Bronchial epithelial cell (primary cell): ENCODE measurements around the gene MS4A10. TPM values are rescaled to one million over a fixed set of nuclear protein-coding genes. Genes with fewer than 3 reads are reported as not detected.

Experiments
- DNase-seq: peaks from one replicate; pipeline ENCODE4 v3.0.0-alpha.2; 2010; ENCODE audit warnings: low read depth
- FAIRE-seq: peaks from 2 replicates; lab custom pipeline; 2011; peaks lifted over from hg19 to GRCh38; lab: Jason Lieb, UNC
- H3K27me3 ChIP-seq: 2 replicates; pipeline ENCODE4 v1.5.1; 2011; ENCODE audit warnings: low read length; ENCODE audit not compliant: control insufficient read depth, insufficient read depth
- H3K36me3 ChIP-seq: 2 replicates; pipeline ENCODE4 v1.5.1; 2011; ENCODE audit warnings: low read length; ENCODE audit not compliant: control insufficient read depth, insufficient read depth
- H3K4me3 ChIP-seq: 2 replicates; pipeline ENCODE4 v1.5.1; 2011; ENCODE audit warnings: mild to moderate bottlenecking, low read depth, low read length, control low read depth
- CTCF ChIP-seq: IDR thresholded peaks from 2 replicates; pipeline ENCODE4 v1.5.1; 2011; ENCODE audit warnings: mild to moderate bottlenecking, moderate library complexity, low read length, control low read depth, inconsistent platforms; ENCODE audit not compliant: insufficient read depth, severe bottlenecking
- total RNA-seq: library from RNA; depleted of rRNA; stranded (reverse); fragments of >200 nt; gene quantifications from 2 replicates; pipeline ENCODE4 v1.2.1, GENCODE V29; 2014

The MS4A10 gene
- total RNA-seq = not detected in 2 replicates

- Histone ChIP-seq H3K4me3 (no peak within 1 kb of the TSS), H3K27me3 (peaks cover under 1% of the 10 kb centered on the region), H3K36me3 (no peaks in the 10 kb centered on the region)
- DNase-seq (no peak), FAIRE-seq (no peak)
- TF ChIP-seq CTCF = no peak
Measured at GRCh38 chr11:60785136-60785535, at the start of gene MS4A10. TSS of gene MS4A10 (plus strand) at chr11:60785333. CDS start at chr11:60790336, 5,003 bp downstream.

GRCh38 chr11:60739114-60739513 is 46.0 kb upstream of the MS4A10 start:
- FAIRE-seq (no peak), DNase-seq (no peak)
- Histone ChIP-seq H3K27me3 (no peaks in the 10 kb centered on the region), H3K36me3 (no peaks in the 10 kb centered on the region), H3K4me3 (no peak overlapping the region)
- no peak for TF ChIP-seq CTCF

- Histone ChIP-seq H3K36me3 (no peaks in the 10 kb centered on the region), H3K27me3 (no peaks in the 10 kb centered on the region), H3K4me3 (no peak overlapping the region)
- TF ChIP-seq CTCF = no peak
- DNase-seq (no peak), FAIRE-seq (no peak)
Measured at GRCh38 chr11:60740573-60740972, 44.6 kb upstream of the MS4A10 start.

- Histone ChIP-seq H3K27me3 (no peaks in the 10 kb centered on the region), H3K36me3 (no peaks in the 10 kb centered on the region), H3K4me3 (no peak overlapping the region)
- no peak for TF ChIP-seq CTCF
- FAIRE-seq (no peak), DNase-seq (no peak)
Measured at GRCh38 chr11:60741421-60741820, 43.7 kb upstream of the MS4A10 start.

DNA sequence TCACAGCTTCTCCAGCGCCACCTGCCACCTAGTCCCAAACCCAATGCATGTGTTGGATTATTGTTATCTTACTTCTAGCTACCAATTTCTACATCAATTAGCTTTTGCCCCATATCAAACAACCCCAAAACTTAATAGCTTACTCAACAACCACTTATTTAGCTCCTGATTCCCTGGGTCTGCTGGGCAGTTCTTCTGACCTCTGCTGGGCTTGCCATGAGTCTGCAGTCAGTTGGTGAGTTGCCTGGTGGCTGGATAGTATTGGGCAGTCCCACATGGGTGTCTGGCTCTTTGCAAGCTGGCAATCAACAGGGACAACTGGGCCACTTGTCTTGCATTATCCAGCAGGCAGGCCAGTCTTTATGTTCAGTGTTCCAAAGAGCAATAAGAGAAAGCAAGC is 42.1 kb upstream of the MS4A10 start:
- FAIRE-seq (no peak), DNase-seq (no peak)
- no peaks in the 10 kb centered on the region for H3K36me3 ChIP-seq

More for the DNA sequence above, 42.1 kb upstream of the MS4A10 start:
- Histone ChIP-seq H3K4me3 (no peak overlapping the region), H3K27me3 (no peaks in the 10 kb centered on the region)
- no peak for TF ChIP-seq CTCF
